Medulla oblongata (tissue), 1 donor: Measurements from ENCODE around the gene ZFAND2A.
"Not testable (repeated sequence)": the region's sequence is repeated elsewhere in the genome, so short reads cannot be mapped to it uniquely, and the experiment has no call there.

Source experiments
- DNase-seq: peaks from one replicate; pipeline ENCODE4 v3.0.0-alpha.2; 2015; ENCODE audit errors: extremely low spot score

ZFAND2A gene, protein sequence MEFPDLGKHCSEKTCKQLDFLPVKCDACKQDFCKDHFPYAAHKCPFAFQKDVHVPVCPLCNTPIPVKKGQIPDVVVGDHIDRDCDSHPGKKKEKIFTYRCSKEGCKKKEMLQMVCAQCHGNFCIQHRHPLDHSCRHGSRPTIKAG

DNA sequence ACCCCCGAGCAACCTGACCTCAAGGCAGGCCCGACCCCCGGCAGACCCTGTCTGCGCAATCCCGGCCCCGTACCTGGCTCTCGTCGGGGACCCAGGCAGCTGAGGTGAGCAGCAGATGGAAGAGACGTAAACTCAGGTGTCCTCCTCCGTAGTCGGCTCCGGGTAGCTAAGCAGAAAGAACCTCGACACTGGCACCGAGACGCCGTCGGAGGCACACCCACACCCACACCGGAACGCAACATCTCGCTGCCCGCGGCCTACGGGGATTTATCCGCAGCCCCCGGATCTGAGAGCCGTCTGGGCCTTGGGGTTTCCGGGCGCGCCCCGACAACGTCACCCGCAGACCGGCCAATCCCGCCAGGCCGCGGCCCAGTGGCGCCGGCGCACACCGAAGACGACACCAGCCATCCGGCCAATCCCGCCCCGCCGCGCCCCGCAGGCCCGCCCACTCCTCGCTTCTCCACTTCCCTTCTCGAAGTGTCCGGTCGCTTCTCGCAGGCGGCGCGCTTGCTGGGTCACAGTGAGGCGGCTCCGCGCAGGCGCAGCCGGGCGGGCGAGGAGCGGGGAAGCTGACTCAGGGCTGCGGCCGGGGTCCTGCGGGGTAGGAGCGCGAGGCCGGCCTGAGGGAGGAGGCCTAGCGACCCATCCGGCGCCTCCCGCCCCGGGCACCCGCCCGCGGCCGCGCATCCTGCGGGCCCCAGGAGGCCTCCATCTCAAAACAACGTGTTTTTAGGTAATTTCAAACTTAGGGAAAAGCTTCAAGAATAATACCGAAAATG is at the start of gene ZFAND2A:
ZFAND2A (minus strand) TSS at position 306 of the 779 bp plus-strand sequence. CDS start 1,984 bp downstream, outside the sequence.
- peak; percentile 97 for DNase-seq

DNA sequence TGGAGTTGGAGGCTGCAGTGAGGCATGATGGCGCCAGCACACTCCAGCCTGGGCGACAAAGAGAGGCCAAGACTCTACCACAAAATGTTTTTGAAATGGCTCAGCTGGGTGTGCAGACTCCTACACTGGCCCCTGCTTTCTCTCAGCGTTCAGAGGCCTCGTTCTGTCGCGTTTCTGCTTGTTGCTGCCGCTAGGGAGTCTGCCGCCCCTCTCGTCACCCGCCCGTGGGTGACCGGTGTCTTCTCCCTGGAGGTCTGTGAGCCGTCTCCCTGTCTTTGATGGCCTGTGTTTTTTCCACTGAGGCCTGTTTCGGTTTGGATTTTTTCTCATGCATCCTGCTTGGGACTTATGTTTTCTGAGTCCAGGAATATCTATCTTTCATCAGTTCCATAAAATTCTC is 49.1 kb upstream of the ZFAND2A start:
- DNase-seq, result no peak

DNA sequence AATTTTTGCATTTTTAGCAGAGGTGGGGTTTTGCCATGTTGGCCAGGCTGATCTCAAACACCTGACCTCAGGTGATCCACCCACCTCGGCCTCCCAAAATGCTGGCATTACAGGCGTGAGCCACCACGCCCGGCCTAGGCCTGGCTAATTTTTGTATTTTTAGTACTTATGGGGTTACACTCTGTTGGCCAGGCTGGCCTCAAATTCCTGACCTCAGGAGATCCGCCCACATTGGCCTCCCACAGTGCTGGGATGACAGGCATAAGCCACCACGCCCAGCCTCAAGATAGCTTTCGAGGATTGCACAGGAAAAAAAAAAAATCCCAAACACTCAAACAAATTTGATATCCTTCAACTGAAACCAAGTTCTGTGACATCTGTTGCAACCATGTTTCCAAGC is 45.7 kb upstream of the ZFAND2A start:
- DNase-seq, result not testable (repeated sequence)

DNA sequence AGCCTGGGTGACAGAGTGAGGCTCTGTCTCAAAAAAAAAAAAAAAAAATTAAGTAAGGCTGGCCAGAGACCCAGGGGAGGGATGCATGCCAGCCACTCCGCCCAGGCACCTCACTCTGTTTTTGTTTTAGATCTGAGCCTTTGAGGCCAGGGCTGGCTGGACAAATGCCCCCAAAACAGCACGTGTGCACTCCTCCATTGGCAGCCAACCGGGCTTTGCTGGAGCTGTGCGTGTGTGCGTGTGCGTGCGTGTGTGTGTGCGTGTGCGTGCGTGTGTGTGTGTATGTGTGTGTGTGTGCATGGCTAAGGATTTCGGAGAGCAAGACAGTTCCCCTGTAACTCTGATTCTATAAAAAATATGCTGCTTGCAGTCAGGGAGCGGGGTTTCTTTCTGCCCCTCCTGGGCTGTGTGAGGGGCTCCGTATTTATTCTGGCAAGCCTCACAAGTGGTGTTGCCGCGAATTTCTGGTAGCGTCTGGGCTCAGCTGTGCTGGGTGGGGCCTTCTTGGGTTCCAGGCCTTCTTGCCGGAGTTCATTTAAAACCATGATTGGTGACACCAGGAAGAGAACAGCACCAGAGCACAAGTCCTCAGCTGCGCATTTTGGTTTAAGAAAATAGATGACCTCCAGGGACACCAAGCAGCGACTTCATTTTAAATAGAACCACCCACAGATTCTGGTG is 44.6 kb upstream of the ZFAND2A start:
- DNase-seq, result no peak

DNA sequence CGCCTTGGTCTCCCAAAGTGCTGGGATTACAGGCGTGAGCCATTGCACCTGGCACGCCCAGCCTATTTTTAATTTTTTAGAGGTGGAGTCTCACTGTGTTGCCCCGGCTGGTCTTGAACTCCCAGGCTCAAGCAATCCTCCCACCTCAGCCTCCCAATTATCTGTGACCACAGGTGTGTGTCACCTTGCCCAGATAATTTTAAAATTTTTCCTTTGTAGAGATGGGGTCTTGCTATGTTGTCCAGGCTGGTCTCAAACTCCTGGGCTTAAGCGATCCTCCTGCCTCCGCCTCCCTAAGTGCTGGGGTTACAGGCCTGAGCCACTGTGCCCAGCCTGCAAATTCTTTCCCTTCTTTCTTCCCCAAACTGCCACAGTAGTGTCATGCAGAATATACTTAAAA is 42.9 kb upstream of the ZFAND2A start:
- not testable (repeated sequence) for DNase-seq

DNA sequence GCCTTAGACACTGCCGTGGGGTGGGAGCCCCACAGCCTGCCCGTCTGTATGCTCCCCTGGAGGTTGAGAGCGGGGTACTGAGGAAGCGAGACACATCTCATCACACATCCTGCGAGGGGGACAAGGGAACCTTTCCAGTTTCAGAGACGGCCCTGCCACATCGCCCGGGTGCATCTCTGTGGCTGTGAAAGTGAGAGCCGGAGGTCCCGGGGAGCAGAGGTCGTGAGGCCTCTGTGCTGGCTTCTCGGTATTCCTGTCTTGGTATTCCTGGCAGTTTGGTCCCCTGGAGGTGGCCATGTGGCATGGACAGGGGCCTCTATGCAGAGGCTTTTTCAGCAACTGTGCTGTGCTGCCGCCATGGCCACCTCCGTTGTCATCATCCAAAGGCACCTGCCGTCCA is 41.9 kb upstream of the ZFAND2A start:
- DNase-seq, result no peak

DNA sequence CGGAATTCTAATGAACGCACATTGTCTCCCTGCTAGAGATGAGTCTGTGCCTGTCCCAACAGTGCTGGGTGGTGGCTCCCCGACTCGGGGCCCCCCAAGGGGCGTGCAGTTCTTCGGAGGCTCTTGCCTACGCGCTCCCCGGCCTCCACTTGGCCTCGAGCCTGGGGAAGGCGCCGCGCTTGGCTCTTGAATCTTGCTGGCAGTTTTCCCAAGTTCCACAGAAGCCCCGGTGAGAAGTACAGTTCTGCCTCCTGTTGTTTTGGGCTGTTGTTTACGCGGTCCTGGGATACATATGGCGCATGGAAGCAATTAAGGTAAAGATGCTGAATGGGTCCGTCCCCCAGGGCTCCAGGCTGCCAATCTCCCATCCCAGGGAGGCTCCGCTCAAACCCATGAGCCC is 40.0 kb upstream of the ZFAND2A start:
- no peak for DNase-seq

DNA sequence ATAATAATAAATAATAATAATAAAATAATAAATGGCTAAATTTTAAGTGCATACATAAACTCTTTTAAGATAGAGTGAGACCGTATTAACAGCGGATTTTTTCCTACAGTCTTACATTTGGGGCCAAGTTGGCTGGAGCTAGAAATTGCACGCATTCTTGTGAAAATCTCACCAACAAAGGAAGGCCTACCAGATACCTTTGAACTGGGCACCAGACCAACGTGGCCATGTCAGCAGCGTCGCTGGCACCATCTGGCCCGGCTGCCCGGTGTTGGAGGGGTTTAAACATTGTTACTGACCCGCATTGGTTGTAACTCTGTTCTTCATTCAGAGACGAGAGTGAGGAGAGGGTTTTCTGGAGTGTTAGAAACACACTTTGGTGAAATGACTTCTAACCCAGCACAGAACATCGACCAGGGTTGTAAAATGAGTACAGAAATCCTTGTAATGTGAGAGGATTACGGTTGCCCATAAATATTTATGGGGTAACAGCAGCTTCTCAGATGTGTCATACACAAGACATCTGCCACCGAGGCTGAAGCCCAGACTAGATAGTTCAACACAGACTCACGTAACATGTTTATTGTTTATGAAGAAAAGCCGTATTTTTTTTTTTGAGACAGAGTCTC is 38.1 kb upstream of the ZFAND2A start:
- DNase-seq, result no peak

DNA sequence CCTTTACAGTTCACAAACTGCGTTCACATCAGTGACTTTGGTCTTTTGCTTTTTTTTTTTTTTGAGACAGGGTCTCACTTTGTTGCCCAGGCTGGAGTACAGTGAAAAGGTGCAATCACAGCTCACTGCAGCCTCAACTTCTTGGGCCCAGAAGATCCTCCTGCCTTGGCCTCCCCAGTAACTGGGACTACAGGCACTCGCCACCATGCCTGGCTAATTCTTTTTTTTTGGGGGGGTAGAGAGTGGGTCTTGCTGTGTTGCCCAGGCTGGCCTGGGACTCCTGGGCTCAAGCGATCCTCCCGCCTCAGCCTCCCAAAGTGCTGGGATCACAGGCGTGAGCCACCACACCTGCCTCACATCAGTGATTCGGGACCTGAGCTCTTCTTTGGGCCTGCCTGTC is 37.0 kb upstream of the ZFAND2A start:
- no peak for DNase-seq

DNA sequence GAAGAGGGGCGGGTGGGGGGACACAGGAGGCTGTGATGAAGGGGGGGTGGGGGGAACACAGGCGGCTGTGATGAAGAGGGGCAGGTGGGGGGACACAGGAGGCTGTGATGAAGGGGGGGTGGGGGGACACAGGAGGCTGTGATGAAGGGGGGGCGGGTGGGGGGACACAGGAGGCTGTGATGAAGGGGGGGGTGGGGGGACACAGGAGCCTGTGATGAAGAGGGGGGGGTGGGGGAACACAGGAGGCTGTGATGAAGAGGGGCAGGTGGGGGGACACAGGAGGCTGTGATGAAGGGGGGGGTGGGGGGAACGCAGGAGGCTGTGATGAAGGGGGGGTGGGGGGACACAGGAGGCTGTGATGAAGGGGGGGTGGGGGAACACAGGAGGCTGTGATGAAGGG is 36.4 kb upstream of the ZFAND2A start:
- DNase-seq, result not testable (repeated sequence)

DNA sequence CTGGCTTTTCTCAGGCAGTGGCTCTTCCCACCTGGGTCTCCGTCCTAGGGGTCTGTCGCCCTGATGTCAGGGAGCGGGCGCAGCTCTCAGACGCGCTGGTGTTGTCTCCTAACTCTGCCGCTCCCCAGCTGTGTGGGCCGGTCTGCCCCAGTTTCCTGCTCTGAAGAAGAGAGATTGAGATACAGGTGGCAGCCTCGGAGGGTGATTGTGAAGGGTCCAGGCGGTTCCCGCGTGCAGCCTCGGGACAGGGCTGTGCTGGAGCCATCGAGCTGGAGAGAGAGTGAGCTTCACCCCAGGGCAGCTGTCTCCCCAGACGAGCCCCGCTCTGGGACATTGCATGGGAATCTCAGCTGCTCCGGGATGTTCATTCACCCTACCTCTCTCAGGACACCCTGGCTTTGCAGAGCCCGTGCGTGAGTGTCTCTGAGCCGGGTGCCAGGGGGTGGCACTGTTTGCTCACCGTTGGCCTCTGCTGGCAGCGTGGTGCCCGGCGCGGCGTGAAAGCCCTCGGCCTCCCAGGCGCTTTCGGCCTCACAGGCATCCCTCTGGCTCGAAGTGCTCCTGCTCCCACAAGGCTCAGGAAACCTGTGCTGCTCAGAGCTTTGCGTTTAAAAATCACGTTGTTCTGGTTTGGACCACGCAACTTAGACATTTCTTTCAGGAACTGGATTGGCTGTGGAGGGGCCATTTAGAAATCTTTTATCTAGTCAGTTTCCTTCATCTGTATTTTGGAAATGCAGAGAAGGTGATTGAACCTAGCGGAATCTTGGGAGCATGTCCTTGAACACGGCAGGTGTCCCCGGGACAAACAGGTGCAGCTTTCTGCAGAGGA is 33.8 kb upstream of the ZFAND2A start:
- DNase-seq, result peak; percentile 54

DNA sequence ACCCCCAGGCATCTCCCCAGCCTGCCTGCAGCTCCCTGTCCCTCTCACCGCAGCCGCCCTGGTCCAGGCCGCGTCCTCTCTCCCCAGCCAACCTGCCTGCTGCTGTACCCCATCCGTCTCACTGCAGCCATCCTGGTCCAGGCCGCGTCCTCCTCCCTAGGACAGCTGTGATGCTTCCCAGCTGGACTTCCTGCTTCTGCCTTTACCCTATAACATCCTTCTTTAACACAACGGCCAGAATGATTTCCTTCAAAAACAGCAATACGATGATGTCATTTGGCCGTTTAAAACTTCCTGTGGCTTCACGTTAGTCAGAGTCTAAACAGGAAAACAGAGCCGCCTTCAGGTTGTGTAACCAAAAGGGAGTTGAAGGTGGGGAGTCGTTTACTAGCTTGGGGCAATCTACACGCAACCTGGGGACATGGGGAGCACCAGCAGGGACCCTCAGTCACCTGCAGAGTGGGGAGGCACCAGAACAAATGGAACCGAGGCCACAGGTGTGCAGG is 32.2 kb upstream of the ZFAND2A start:
- no peak for DNase-seq

DNA sequence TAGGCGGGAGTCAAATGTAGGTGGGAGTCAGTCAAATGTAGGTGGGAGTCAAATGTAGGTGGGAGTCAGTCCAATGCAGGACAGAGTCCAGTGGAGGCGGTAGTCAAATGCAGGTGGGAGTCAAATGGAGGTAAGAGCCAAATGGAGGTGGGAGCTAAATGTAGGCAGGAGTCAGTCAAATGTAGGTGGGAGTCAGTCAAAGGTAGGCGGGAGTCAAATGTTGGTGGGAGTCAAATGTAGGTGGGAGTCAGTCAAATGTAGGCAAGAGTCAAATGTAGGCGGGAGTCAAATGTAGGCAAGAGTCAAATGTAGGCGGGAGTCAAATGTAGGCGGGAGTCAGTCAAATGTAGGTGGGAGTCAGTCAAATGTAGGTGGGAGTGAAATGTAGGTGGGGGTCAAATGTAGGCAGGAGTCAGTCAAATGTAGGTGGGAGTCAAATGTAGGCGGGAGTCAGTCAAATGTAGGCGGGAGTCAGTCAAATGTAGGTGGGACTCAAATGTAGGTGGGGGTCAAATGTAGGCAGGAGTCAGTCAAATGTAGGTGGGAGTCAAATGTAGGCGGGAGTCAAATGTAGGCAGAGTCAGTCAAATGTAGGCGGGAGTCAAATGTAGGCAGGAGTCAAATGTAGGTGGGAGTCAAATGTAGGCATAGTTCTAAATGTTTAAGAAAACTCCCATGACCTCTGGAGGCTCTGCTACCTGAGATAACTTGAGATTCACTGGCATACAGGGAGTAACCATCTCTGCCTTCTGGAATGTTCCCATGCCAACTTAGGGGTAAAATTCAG is 30.2 kb upstream of the ZFAND2A start:
- DNase-seq, result no peak

DNA sequence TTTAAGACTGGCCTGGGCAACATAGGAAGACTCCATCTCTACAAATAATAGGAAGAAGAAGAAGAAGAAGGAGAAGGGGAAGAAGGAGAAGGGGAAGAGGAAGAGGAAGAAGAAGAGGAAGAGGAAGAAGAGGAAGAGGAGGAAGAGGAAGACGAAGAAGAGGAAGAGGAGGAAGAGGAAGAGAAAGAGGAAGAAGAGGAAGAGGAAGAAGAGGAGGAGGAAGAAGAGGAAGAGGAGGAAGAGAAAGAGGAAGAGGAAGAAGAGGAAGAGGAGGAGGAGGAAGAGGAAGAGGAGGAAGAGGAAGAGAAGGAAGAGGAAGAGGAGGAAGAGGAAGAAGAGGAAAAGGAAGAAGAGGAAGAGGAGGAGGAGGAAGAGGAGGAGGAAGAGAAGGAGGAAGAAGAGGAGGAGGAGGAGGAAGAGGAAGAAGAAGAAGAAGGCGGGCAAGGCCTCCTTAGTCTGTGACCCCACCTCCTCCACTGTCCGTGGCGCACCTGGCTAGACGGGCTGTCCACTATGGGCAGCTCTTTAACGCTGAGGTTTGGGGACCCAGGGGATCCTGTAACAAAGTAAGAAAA is 28.8 kb upstream of the ZFAND2A start:
- no peak for DNase-seq

DNA sequence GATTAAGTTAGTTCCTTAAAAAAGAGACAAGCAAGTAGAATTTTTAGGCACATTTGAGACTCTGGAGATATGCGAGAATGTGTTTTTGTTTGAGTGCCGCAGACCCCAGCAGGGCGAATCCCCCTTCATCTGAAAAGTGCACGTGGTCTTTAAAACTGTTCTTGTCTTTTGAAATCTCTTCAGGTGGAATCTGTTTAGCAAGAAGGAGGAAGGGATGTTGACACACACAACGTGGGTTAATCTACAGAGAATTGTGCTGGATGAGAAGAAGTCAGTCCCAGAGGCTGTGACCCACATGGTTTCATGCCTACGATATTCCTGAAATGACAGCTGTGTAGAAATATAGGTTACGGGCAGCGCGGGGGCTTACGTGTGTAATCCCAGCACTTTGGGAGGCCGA is 27.1 kb upstream of the ZFAND2A start:
- no peak for DNase-seq

DNA sequence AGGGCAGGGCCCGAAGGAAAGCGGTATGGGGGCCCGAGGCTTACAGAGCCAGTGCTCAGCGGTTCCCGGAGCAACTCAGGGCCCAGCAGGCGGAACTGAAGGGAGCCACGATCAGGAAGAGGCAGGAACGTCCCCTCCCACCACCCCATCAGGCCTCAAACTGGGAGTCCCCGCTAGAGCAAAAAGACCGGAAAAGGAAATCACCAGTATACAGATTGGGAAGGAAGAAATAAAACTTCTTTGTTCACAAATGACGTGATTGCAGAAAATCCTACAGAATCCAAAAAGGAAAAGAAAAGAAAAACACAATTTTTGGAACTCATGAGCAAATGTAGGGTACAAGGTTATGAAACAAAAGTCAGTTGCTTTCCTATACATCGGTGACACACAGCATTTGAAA is 21.6 kb upstream of the ZFAND2A start:
- no peak for DNase-seq

DNA sequence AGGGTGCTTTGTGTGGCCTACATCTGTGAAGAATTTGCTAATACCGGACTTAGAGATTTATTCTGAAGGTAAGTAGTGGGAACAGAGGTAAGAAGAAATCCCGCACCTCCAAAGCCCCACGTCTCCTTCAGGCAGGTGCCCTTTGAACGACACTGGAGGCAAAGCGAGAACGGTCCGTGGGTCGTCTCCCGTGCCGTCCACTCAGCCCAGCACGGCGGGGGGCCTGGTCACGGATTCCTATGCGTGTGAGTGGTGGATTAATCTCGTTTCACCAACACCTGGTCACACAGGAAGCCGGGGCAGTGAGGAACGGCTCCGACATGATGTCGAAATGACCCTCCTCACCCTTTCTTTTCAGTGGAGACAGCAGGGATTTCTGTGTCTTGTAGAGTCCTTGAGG is 21.0 kb upstream of the ZFAND2A start:
- DNase-seq, result no peak

DNA sequence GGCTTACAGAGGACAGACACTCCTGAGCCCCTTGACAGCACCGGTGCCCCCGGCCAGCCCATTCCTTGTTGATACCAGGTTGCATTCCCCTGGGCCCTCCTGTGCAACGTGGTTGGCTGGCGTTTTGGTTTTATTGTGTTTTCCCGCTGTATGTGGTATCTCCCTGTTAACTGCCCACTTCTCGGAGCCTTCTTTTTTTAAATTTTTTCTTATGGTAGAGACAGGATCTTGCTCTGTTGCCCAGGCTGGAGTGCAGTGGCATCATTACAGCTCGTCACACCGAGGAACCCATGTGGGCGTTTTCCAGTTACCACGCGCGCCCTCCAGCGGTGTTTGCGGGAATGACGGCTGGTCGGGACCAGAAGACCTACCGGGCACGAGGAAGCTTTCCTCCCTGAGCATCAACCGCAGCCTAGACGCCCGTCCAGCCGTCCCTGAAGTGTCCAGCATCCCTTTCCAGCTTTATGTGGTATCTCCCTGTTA is 16.9 kb upstream of the ZFAND2A start:
- no peak for DNase-seq

DNA sequence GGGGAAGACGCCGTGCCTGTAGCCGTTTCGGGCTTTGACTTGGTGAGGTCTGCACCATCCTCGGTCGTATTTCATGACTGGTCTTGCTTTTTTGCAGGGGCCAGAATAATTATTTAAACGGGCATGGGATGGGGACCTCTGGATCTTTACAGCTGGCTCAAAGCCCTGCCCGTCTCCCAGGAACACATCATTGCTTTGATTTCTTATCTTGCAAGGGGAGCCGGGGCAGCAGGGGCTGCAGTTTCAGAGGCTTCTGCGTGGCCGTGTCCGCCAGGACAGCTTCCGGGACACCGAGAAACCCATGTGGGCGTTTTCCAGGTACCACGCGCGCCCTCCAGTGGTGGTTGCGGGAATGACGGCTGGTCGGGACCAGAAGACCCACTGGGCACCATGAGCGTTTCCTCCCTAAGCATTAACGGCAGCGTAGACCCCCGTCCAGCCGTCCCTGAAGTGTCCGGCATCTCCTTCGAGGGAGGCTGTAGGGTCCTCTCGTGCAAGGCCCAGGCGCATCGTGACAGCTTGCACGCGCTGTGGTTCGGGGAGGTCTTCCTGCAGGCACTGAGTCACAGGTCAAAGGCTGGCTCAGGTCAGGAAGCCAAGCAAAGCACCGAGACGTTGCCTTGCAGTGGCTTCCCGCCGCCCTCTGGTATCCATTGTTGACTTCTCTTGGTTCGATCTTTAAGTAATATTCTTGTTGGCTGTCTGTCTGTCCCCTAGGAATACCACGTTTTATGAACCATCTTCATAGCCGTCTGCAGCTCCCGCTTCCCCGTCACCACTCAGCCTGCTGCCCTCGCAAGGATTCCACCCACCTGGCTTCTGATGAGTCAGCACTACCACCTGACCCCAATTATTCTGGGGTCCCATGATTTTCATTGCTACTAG is 16.2 kb upstream of the ZFAND2A start:
- DNase-seq, result peak; percentile 72
